Tibial nerve (tissue), 4 donors: ENCODE measurements around the gene UCK2. TPM values are rescaled to one million over a fixed set of nuclear protein-coding genes. Genes with fewer than 3 reads are reported as not detected.

ENCODE experiments used
- DNase-seq, 2 donors: peaks; one replicate each; pipeline ENCODE4 v3.0.0-alpha.2; 2019; ENCODE audit warnings: low spot score in 2 of 2
- H3K27ac ChIP-seq, 4 donors: fragments of 200-600 bp; sonication (generic) in 3 of 4; one replicate each; pipeline ENCODE4 v1.5.1; 2017 to 2019; ENCODE audit warnings: mild to moderate bottlenecking in 1 of 4
- H3K27me3 ChIP-seq, 2 donors: fragments of 200-600 bp; sonication (generic) in 1 of 2; one replicate each; pipeline versions ENCODE4 v1.5.1 to v1.6.0; 2017 to 2019
- H3K36me3 ChIP-seq, 3 donors: fragments of 200-600 bp; sonication (generic); one replicate each; pipeline ENCODE4 v1.5.1; 2018 to 2019
- H3K4me1 ChIP-seq, 4 donors: fragments of 200-600 bp; sonication (generic) in 3 of 4; one replicate each; pipeline ENCODE4 v1.5.1; 2017 to 2019
- H3K4me3 ChIP-seq, 4 donors: fragments of 200-600 bp; sonication (generic) in 3 of 4; one replicate each; pipeline ENCODE4 v1.5.1; 2017 to 2019; ENCODE audit warnings: mild to moderate bottlenecking in 1 of 4, moderate library complexity in 1 of 4
- H3K9me3 ChIP-seq, 4 donors: fragments of 200-600 bp; sonication (generic) in 3 of 4; one replicate each; pipeline ENCODE4 v1.5.1; 2017 to 2019
- EP300 ChIP-seq, 2 donors: sonication (generic); formaldehyde crosslinking; IDR thresholded peaks; one replicate each; pipeline ENCODE4 v1.6.1; 2017; ENCODE audit warnings: antibody characterized with exemption in 2 of 2, mild to moderate bottlenecking in 1 of 2
- POLR2A ChIP-seq, 2 donors: fragments of 450-650 bp; IDR thresholded peaks; one replicate each; pipeline ENCODE4 v1.6.1; 2017; ENCODE audit warnings: antibody characterized with exemption in 2 of 2, mild to moderate bottlenecking in 2 of 2, moderate library complexity in 2 of 2
- WGBS, 2 donors: methylation state at CpG; one replicate each; pipeline ENCODE4 v1.1.5; 2018; 5-methylcytosine and 5-hydroxymethylcytosine counted together
- total RNA-seq, 4 donors: library from RNA; depleted of rRNA; stranded (reverse); fragments of >200 nt; gene quantifications; one replicate each; pipeline ENCODE4 v1.1.0, GENCODE V29; 2016
- TF ChIP-seq, protein P1 (sequence below), 5 experiments: fragments of 200-600 bp in 3 of 5; fragments of 450-650 bp in 2 of 5; sonication (generic) in 3 of 5; IDR thresholded peaks; one replicate each; pipeline ENCODE4 v1.5.1; 2016 to 2019; ENCODE audit warnings: antibody characterized with exemption in 5 of 5, mild to moderate bottlenecking in 3 of 5, moderate library complexity in 2 of 5

UCK2 gene
- total RNA-seq, 4 donors from 2014 or later = 29.7 to 36.0 (median 33.8) TPM

DNA sequence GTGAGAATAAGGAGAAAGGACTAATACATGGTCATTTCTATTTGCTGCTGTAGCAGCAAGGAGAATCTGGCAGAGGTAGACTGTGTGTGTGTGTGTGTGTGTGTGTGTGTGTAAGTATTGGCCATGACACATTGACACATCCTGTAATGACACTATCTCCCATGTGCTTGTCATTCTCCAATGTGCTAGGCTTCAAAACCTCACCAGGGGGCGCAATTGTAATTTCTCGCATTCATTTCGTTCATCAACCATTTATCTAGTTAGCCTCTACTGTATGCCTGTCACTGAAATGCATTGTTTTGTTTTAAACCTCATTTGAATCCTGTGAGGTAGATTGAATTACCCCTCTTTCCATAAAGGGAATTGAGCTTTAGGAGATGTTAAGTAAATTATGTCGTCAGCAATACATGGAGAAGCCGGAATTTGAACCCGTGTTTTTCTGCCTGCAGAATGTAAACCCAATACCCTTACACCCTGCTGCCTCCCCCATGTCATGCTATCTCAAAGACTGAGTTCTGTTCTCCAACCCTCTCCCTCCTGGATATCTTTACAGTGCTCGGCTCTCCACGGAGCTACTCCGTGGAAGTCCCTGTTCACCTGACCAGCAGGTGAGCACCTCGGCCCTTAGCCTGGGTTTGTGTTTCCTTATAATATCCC, 100.8 kb downstream of the UCK2 start:
- Histone ChIP-seq H3K27ac (no peak overlapping the region), H3K27me3 (no peaks in the 10 kb centered on the region), H3K4me1 (no peaks in the 10 kb centered on the region), H3K36me3 (no peaks in the 10 kb centered on the region), H3K4me3 (no peak overlapping the region), H3K9me3 (no peaks in the 10 kb centered on the region)
- WGBS, 2 donors = 68% methylated on average over 10 of the region's 10 CpGs
- TF ChIP-seq, protein P1, sequence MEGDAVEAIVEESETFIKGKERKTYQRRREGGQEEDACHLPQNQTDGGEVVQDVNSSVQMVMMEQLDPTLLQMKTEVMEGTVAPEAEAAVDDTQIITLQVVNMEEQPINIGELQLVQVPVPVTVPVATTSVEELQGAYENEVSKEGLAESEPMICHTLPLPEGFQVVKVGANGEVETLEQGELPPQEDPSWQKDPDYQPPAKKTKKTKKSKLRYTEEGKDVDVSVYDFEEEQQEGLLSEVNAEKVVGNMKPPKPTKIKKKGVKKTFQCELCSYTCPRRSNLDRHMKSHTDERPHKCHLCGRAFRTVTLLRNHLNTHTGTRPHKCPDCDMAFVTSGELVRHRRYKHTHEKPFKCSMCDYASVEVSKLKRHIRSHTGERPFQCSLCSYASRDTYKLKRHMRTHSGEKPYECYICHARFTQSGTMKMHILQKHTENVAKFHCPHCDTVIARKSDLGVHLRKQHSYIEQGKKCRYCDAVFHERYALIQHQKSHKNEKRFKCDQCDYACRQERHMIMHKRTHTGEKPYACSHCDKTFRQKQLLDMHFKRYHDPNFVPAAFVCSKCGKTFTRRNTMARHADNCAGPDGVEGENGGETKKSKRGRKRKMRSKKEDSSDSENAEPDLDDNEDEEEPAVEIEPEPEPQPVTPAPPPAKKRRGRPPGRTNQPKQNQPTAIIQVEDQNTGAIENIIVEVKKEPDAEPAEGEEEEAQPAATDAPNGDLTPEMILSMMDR (IDR thresholded peaks at IDR 0.05) = peak; percentile 39 to 66 (median 51)
- TF ChIP-seq EP300 (IDR thresholded peaks at IDR 0.05) (no peak), POLR2A (IDR thresholded peaks at IDR 0.05) (no peak)
- peak in 1 of 2 donors; percentile 32 for DNase-seq

GRCh38 chr1:165930961-165931360, 103.5 kb downstream of the UCK2 start:
- Histone ChIP-seq H3K4me3 (no peak overlapping the region), H3K9me3 (no peaks in the 10 kb centered on the region), H3K27me3 (no peaks in the 10 kb centered on the region), H3K36me3 (no peaks in the 10 kb centered on the region), H3K4me1 (no peaks in the 10 kb centered on the region), H3K27ac (no peak overlapping the region)
- WGBS, 2 donors = 100% methylated on average over 1 of the region's 1 CpG
- TF ChIP-seq EP300 (IDR thresholded peaks at IDR 0.05) = no peak
- TF ChIP-seq, protein P1 (IDR thresholded peaks at IDR 0.05) = no peak
- no peak for TF ChIP-seq POLR2A (IDR thresholded peaks at IDR 0.05)
- DNase-seq = no peak

DNA sequence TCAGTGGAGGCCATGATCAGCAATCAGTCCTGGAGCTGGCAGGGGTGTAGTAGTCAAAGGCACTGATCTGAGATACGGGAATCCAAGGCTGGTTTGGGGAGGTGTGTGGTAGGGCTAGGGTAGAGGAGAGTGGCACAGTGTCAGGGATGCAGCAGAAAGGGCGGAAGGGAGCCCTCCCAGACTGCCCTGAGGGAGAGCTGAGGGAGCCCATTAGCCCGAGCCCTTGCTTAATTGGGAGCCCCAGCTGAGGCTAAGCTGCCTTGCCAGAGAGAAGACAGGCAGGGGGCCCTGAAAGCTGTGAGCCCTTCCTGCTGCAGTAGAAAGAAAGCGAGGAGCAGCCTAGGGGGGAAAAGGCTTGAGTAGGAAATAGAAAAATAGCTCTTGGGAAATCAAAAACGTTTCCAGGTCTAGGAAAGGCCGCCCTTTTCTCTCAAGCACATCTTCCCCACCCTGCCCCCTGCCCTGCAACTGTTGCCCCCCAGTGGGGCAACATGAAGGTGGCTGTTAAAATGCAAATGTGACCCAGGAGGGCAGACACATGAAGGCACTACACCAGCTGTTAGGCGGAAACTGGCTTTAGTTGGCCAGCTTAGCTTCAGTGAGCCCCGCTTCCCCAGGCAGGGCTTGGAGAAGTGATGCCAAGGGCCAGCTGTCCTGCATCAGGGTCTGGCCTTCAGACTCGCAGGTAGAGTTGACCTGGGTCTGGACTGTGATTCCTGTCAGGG, 106.2 kb downstream of the UCK2 start:
- Histone ChIP-seq H3K27ac (no peak overlapping the region), H3K9me3 (no peaks in the 10 kb centered on the region), H3K4me1 (no peaks in the 10 kb centered on the region), H3K36me3 (no peaks in the 10 kb centered on the region), H3K4me3 (no peak overlapping the region), H3K27me3 (no peaks in the 10 kb centered on the region)
- no peak for TF ChIP-seq POLR2A (IDR thresholded peaks at IDR 0.05)
- no peak for TF ChIP-seq EP300 (IDR thresholded peaks at IDR 0.05)
- TF ChIP-seq, protein P1 (IDR thresholded peaks at IDR 0.05) = no peak
- DNase-seq = no peak
- 69 to 84% methylated on average over 9 of the region's 9 CpGs for WGBS, 2 donors

DNA sequence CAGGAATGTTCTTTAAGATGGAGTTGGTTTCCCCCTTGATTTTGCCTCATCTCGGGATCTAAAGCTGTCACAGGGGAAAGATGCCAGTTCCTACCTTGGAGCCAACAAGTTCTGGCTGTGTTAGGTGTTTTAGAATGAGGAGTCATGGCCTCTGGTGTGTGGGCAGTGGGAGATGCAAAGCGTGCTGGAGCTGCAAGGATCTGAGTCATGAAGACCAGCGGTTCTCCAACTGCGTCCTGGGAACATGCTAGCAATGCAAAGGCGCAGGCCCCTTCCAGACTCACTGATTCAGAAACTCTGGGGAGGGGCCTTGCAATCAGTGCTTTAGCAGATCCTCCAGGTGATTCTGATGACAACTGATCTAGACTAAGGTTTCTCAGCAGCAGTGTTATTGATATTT, 109.1 kb downstream of the UCK2 start:
- 85 to 91% methylated on average over 5 of the region's 5 CpGs for WGBS, 2 donors
- no peaks in the 10 kb centered on the region for H3K9me3 ChIP-seq
- H3K4me1 ChIP-seq = no peaks in the 10 kb centered on the region
- H3K4me3 ChIP-seq = no peak overlapping the region
- H3K36me3 ChIP-seq = no peaks in the 10 kb centered on the region
- no peaks in the 10 kb centered on the region for H3K27me3 ChIP-seq
- DNase-seq = no peak
- TF ChIP-seq EP300 (IDR thresholded peaks at IDR 0.05) (no peak), POLR2A (IDR thresholded peaks at IDR 0.05) (no peak)
- TF ChIP-seq, protein P1 (IDR thresholded peaks at IDR 0.05) = no peak
- H3K27ac ChIP-seq = no peak overlapping the region

- WGBS, 2 donors = 91 to 96% methylated on average over 2 of the region's 2 CpGs
- Histone ChIP-seq H3K9me3 (no peaks in the 10 kb centered on the region), H3K4me3 (no peak overlapping the region), H3K4me1 (no peaks in the 10 kb centered on the region), H3K36me3 (no peaks in the 10 kb centered on the region), H3K27ac (no peak overlapping the region), H3K27me3 (no peaks in the 10 kb centered on the region)
- no peak for DNase-seq
- no peak for TF ChIP-seq POLR2A (IDR thresholded peaks at IDR 0.05)
- TF ChIP-seq EP300 (IDR thresholded peaks at IDR 0.05) = no peak
- TF ChIP-seq, protein P1 (IDR thresholded peaks at IDR 0.05) = no peak
These were observed 110.4 kb downstream of the UCK2 start for GRCh38 chr1:165937829-165938228.
